Type B pancreatic cell (in vitro differentiated cells): ENCODE results near the gene SPIRE1. TPM values are rescaled to one million over a fixed set of nuclear protein-coding genes. Genes with fewer than 3 reads are reported as not detected.

Experiments
- DNase-seq: peaks from one replicate; pipeline ENCODE4 v3.0.0; 2021; ENCODE audit warnings: mixed read lengths; ENCODE audit not compliant: unreplicated experiment; ENCODE audit errors: extremely low spot score
- H3K27ac Mint-ChIP-seq: 2 replicates; pipeline ENCODE4 v1.8.0; 2021; ENCODE audit warnings: mild to moderate bottlenecking, mixed read lengths
- H3K27me3 Mint-ChIP-seq: 2 replicates; pipeline ENCODE4 v1.8.0; 2021; ENCODE audit warnings: mixed read lengths
- H3K36me3 Mint-ChIP-seq: 2 replicates; pipeline ENCODE4 v1.8.0; 2021; ENCODE audit warnings: mixed read lengths
- H3K4me1 Mint-ChIP-seq: one replicate; pipeline ENCODE4 v1.8.0; 2021; ENCODE audit warnings: mixed read lengths; ENCODE audit not compliant: unreplicated experiment
- H3K4me3 Mint-ChIP-seq: 2 replicates; pipeline ENCODE4 v1.8.0; 2021; ENCODE audit warnings: mild to moderate bottlenecking, mixed read lengths
- H3K9me3 Mint-ChIP-seq: 2 replicates; pipeline ENCODE4 v1.8.0; 2021; ENCODE audit warnings: mixed read lengths
- CTCF ChIP-seq: fragments of 200-600 bp; sonication (generic); conservative IDR thresholded peaks from 2 replicates; pipeline ENCODE4 v1.5.0; 2021; ENCODE audit warnings: antibody characterized with exemption, mild to moderate bottlenecking
- total RNA-seq: library from RNA; stranded (reverse); gene quantifications from 2 replicates; pipeline ENCODE4 v1.2.1, GENCODE V29; 2021; ENCODE audit warnings: low replicate concordance

SPIRE1 gene
- total RNA-seq, 1 donor from 2014 or later = 25.2 TPM

GRCh38 chr18:12432881-12433280, 225.0 kb downstream of the SPIRE1 start:
- no peak for DNase-seq
- peaks cover 6% of the 10 kb centered on the region for H3K36me3 Mint-ChIP-seq
- H3K9me3 Mint-ChIP-seq = no peaks in the 10 kb centered on the region
- H3K4me3 Mint-ChIP-seq = no peak overlapping the region
- H3K27ac Mint-ChIP-seq = no peak overlapping the region
- no peak for TF ChIP-seq CTCF
- H3K4me1 Mint-ChIP-seq = no peaks in the 10 kb centered on the region
- H3K27me3 Mint-ChIP-seq = no peaks in the 10 kb centered on the region

GRCh38 chr18:12432196-12432595, 225.7 kb downstream of the SPIRE1 start:
- Mint-ChIP-seq H3K27me3 (no peaks in the 10 kb centered on the region), H3K9me3 (no peaks in the 10 kb centered on the region), H3K27ac (no peak overlapping the region), H3K4me1 (no peaks in the 10 kb centered on the region), H3K4me3 (no peak overlapping the region), H3K36me3 (peaks cover 6% of the 10 kb centered on the region)
- DNase-seq = no peak
- no peak for TF ChIP-seq CTCF

GRCh38 chr18:12431561-12431960, 226.3 kb downstream of the SPIRE1 start:
- H3K27me3 Mint-ChIP-seq = no peaks in the 10 kb centered on the region
- H3K4me1 Mint-ChIP-seq = no peaks in the 10 kb centered on the region
- H3K27ac Mint-ChIP-seq = no peak overlapping the region
- H3K9me3 Mint-ChIP-seq = no peaks in the 10 kb centered on the region
- no peak for TF ChIP-seq CTCF
- no peak overlapping the region for H3K4me3 Mint-ChIP-seq
- no peak for DNase-seq
- H3K36me3 Mint-ChIP-seq = peaks cover 6% of the 10 kb centered on the region

DNA sequence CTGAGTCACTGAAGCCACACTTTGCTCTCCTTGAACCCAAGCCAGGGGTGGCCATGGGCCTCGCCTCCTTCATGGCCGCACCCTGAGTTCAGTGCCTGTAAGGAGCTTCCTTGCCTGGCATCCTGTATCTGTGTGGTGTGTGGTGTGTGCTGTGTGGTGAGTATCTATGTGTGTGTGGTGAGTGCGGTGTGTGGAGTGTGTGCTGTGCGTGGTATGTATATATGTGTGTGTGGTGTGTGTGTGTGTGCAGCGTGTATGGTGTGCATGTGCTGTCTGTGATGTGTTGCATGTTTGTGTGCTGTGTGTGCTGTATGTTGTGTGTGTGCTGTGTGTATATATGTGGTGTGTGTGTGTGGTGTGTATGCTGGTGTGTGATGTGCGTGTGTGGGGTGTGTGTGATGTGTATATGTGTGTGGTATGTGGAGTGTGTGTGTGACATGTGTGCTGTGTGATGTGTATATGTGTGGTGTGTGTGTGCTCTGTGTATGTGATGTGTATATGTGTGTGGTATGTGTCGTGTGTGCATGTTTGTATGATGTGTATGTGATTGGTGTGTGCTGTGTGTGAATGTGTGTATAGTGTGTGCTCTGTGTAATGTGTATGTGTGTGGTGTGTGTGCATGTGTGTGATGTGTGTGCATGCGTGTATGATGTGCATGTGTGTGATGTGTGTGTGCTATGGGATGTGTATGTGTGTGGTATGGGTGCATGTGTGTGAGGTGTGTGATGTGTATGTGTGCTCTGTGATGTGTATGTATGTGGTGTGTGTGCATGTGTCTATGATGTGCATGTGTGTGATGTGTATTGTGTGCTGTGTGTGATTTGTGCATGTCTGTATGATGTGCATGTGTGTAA, 227.5 kb downstream of the SPIRE1 start:
- Mint-ChIP-seq H3K27me3 (no peaks in the 10 kb centered on the region), H3K36me3 (peaks cover 6% of the 10 kb centered on the region), H3K27ac (no peak overlapping the region), H3K4me3 (no peak overlapping the region), H3K4me1 (no peaks in the 10 kb centered on the region), H3K9me3 (no peaks in the 10 kb centered on the region)
- TF ChIP-seq CTCF = no peak
- DNase-seq = no peak

DNA sequence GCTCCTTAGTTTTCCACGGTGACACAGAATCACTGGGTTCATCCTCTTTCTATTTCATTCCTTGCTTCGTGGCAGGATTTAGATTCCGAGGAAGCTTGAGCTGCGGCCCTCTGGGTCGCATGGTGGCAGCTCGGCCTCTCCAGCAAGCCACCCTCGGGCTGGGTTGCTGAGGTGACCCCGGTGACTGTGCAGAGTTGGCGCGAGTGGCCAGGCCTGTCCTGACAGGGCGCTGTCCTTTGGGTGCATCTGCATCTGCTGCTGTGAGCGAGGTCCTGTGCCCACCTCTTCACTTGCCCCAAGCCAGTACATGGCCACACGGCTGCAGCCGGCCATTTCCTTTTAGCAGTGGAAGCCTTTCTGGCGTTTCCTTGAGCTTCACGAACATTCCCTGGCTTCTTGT, 228.4 kb downstream of the SPIRE1 start:
- H3K36me3 Mint-ChIP-seq = peaks cover 3% of the 10 kb centered on the region
- no peaks in the 10 kb centered on the region for H3K9me3 Mint-ChIP-seq
- no peak for TF ChIP-seq CTCF
- H3K4me1 Mint-ChIP-seq = no peaks in the 10 kb centered on the region
- H3K27me3 Mint-ChIP-seq = no peaks in the 10 kb centered on the region
- no peak overlapping the region for H3K27ac Mint-ChIP-seq
- no peak for DNase-seq
- no peak overlapping the region for H3K4me3 Mint-ChIP-seq
